ENCODE results near the gene MX1. TPM values are rescaled to one million over a fixed set of nuclear protein-coding genes. Genes with fewer than 3 reads are reported as not detected.

MX1 gene
- total RNA-seq, 1 experiment from 2014 or later, result 1.8 TPM

GRCh38 chr21:41402231-41402630, 23.8 kb upstream of the MX1 start:
- no peak for TF ChIP-seq CTCF (IDR thresholded peaks at IDR 0.05; ENCODE audit: unreplicated experiment)
- no TSS peak for BruUV-seq (replicated peaks)
- Mint-ChIP-seq H3K36me3 (ENCODE audit: insufficient read depth, unreplicated experiment) (no peaks in the 10 kb centered on the region), H3K27ac (ENCODE audit: low read depth, unreplicated experiment) (no peak overlapping the region), H3K9me3 (ENCODE audit: unreplicated experiment) (no peaks in the 10 kb centered on the region), H3K27me3 (ENCODE audit: insufficient read depth, unreplicated experiment) (peaks cover 56% of the 10 kb centered on the region), H3K4me3 (ENCODE audit: unreplicated experiment) (no peak overlapping the region), H3K4me1 (ENCODE audit: insufficient read depth, unreplicated experiment) (no peaks in the 10 kb centered on the region)
- intact Hi-C loops (cut with micrococcal nuclease), result no loop called here
- ChIA-PET POLR2A (no interaction called here), CTCF (interaction anchor here (0.6 to 0.7 kb wide), 2 partner anchors 185 to 1691 kb away, joined by 3 read pairs; no protein-coding TSS in a partner anchor)
- no peak for DNase-seq (ENCODE audit: unreplicated experiment)

GRCh38 chr21:41402796-41403195, 23.2 kb upstream of the MX1 start:
- TF ChIP-seq CTCF (IDR thresholded peaks at IDR 0.05; ENCODE audit: unreplicated experiment), result no peak
- ChIA-PET POLR2A (no interaction called here), CTCF (interaction anchor here (0.6 kb wide), 2 partner anchors 1053 to 1692 kb away, joined by 3 read pairs; no protein-coding TSS in a partner anchor)
- intact Hi-C loops (cut with micrococcal nuclease), result no loop called here
- Mint-ChIP-seq H3K9me3 (ENCODE audit: unreplicated experiment) (no peaks in the 10 kb centered on the region), H3K36me3 (ENCODE audit: insufficient read depth, unreplicated experiment) (no peaks in the 10 kb centered on the region), H3K27me3 (ENCODE audit: insufficient read depth, unreplicated experiment) (peaks cover 61% of the 10 kb centered on the region), H3K27ac (ENCODE audit: low read depth, unreplicated experiment) (no peak overlapping the region), H3K4me1 (ENCODE audit: insufficient read depth, unreplicated experiment) (no peaks in the 10 kb centered on the region), H3K4me3 (ENCODE audit: unreplicated experiment) (no peak overlapping the region)
- no TSS peak for BruUV-seq (replicated peaks)
- DNase-seq (ENCODE audit: unreplicated experiment), result no peak

GRCh38 chr21:41403331-41403730, 22.7 kb upstream of the MX1 start:
- DNase-seq (ENCODE audit: unreplicated experiment), result no peak
- BruUV-seq (replicated peaks), result no TSS peak
- no peak overlapping the region for H3K27ac Mint-ChIP-seq (ENCODE audit: low read depth, unreplicated experiment)
- TF ChIP-seq CTCF (IDR thresholded peaks at IDR 0.05; ENCODE audit: unreplicated experiment), result no peak
- peaks cover 67% of the 10 kb centered on the region for H3K27me3 Mint-ChIP-seq (ENCODE audit: insufficient read depth, unreplicated experiment)
- no peaks in the 10 kb centered on the region for H3K4me1 Mint-ChIP-seq (ENCODE audit: insufficient read depth, unreplicated experiment)
- H3K36me3 Mint-ChIP-seq (ENCODE audit: insufficient read depth, unreplicated experiment), result no peaks in the 10 kb centered on the region
- intact Hi-C loops (cut with micrococcal nuclease), result no loop called here
- no peak overlapping the region for H3K4me3 Mint-ChIP-seq (ENCODE audit: unreplicated experiment)
- POLR2A ChIA-PET, result no interaction called here
- no peaks in the 10 kb centered on the region for H3K9me3 Mint-ChIP-seq (ENCODE audit: unreplicated experiment)
- CTCF ChIA-PET, result interaction anchor here (0.6 kb wide), 1 partner anchor 1053 kb away, joined by 3 read pairs; no protein-coding TSS in a partner anchor

GRCh38 chr21:41403966-41404365, 22.1 kb upstream of the MX1 start:
- Mint-ChIP-seq H3K27me3 (ENCODE audit: insufficient read depth, unreplicated experiment) (peaks cover 73% of the 10 kb centered on the region), H3K9me3 (ENCODE audit: unreplicated experiment) (no peaks in the 10 kb centered on the region), H3K4me3 (ENCODE audit: unreplicated experiment) (no peak overlapping the region), H3K4me1 (ENCODE audit: insufficient read depth, unreplicated experiment) (no peaks in the 10 kb centered on the region), H3K27ac (ENCODE audit: low read depth, unreplicated experiment) (no peak overlapping the region), H3K36me3 (ENCODE audit: insufficient read depth, unreplicated experiment) (no peaks in the 10 kb centered on the region)
- intact Hi-C loops (cut with micrococcal nuclease), result no loop called here
- TF ChIP-seq CTCF (IDR thresholded peaks at IDR 0.05; ENCODE audit: unreplicated experiment), result no peak
- ChIA-PET POLR2A (no interaction called here), CTCF (interaction anchor here (0.6 kb wide), 1 partner anchor 60 kb away, joined by 3 read pairs; no protein-coding TSS in a partner anchor)
- no peak for DNase-seq (ENCODE audit: unreplicated experiment)
- no TSS peak for BruUV-seq (replicated peaks)

Data from MCF 10A (cell line).